HG02588 (cell line): ENCODE results near the gene SCYL3.
"Not testable (repeated sequence)": the region's sequence is repeated elsewhere in the genome, so short reads cannot be mapped to it uniquely, and the experiment has no call there.

ENCODE experiments used
- ATAC-seq: cut with Tn5 transposase; IDR thresholded peaks from one replicate; pipeline ENCODE4 v1.9.1; 2021; ENCODE audit warnings: mild to moderate bottlenecking, moderate library complexity; ENCODE audit not compliant: unreplicated experiment

The SCYL3 gene

GRCh38 chr1:169872906-169873305 is 20.8 kb downstream of the SCYL3 start:
- no peak for ATAC-seq

- ATAC-seq = not testable (repeated sequence)
Observed at GRCh38 chr1:169871988-169872387, 21.7 kb downstream of the SCYL3 start.

- no peak for ATAC-seq
Observed at GRCh38 chr1:169869426-169869825, 24.3 kb downstream of the SCYL3 start.

DNA sequence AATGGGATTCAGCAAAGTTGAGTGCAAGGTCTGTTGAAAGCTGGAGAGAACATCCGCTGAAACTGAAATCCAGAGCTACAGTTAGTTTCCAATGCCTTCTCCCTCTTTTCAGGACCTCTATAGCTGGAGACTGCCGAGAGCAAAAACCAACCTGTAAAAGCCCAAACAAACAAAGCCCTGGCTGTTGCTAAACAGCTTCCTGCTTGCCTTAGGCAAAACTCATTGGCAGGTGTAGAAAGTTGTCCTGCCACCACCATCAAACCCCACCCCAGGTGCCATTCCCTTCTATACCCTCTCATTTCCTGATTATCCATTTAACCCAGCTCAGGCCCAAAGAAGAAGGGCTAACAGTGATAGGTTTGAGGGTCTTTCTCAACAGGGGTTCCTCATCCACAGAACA is 24.7 kb downstream of the SCYL3 start:
- ATAC-seq = no peak

GRCh38 chr1:169867012-169867675 is 26.6 kb downstream of the SCYL3 start:
- no peak for ATAC-seq

GRCh38 chr1:169866577-169866976 is 27.1 kb downstream of the SCYL3 start:
- no peak for ATAC-seq

DNA sequence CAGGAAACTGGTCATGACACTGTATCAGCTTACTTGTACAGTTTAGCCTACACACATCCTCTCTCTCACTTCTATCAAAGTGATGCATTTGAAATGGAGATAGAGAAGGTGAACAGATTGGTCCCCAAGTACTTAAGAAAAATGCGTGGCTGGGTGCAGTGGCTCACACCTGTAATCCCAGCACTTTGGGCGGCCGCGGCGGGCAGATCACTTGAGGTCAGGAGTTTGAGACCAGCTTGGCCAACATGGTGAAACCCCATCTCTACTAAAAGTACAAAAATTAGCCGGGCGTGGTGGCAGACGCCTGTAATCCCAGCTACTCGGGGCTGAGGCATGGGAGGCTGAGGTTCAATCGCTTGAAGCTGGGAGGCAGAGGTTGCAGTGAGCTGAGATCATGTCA is 29.2 kb downstream of the SCYL3 start:
- not testable (repeated sequence) for ATAC-seq

- ATAC-seq = no peak
Observed at GRCh38 chr1:169860750-169861149, 32.9 kb downstream of the SCYL3 start.

DNA sequence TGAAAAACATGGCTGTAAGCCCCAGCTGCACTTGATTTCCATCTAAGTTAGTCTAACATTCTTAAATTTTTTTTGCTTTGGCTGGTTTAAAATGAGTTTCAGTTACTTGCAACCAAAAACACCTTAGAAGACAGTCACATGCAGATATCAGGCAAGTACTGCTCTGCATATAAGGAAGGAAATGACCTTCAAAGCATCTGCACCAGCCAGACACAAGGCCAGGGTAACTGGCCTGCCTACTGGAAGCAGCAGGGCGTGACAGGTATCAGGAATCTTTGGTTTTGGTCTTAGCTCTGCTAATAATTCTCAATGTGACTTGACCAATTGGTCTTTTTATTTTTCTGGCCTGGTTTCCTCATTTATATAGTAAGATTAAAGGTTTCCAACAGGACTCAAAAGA is 33.5 kb downstream of the SCYL3 start:
- no peak for ATAC-seq

GRCh38 chr1:169859001-169859400 is 34.7 kb downstream of the SCYL3 start:
- ATAC-seq = no peak

DNA sequence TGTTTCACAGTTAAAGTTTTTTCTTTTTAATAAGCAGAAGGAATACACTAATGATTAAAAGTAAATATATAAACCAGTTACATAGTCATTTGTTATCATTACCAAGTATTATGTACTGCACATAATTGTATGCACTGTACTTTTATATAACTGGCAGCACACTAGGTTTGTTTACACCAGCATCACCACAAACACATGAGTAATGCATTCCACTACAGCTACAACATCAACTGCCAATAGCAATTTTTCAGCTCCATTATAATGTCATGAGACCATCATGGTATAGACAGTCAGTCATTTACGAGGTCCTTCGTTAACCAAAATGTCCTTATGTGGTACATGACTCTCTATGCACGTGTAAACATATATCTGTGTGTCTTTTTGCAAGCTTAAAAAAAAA is 35.2 kb downstream of the SCYL3 start:
- ATAC-seq = no peak

DNA sequence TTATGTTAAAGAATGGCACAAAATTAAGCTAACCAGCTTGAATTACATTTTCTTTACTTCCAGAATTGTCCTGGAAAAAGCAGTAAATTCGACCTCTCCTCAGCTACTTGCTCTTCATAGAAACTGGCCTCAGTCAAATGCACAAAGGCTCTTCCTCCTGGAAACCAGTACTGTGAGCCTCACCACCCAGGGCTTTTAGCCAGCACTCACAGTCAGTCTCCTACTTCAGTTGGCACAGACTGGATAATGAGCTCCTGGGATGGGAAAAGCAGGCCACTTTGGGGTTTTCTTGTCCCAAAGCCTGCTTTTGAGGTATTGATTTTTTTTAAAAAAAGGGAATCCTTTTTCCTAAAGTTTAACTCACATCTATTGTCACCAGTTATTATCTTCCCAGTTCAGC is 40.4 kb downstream of the SCYL3 start:
- no peak for ATAC-seq

DNA sequence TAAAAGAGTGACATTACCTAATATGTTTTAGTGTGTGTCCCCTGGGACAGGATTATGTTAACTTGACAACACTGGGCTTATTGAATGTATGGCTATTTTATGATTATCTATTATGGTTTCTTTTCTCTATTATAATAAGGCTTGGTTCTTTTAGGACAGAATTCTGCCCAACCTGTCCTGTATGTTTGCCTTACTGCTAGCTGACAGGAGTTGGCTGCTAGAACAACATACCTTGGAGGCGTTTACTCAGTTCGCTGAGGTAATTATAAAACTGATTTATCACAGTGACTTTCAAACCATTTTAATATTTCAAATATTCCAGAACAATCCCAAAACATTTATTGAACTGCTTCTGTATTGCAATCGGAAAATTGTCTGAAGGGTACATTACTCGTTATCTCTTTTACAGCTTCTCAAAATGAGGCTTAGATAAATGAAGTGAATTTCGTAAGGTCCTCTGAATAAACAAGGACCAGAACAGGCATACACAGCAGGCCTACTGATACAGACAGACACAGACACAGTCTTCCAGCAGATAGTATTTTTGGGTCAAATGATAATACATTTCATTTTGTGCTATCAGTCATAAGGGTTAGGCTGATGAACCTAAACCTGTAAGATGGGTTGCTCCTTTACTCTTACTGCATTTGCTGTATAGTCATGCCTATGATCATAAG is 44.2 kb downstream of the SCYL3 start:
- no peak for ATAC-seq

- ATAC-seq = no peak
Observed at GRCh38 chr1:169848456-169848855, 45.2 kb downstream of the SCYL3 start.

GRCh38 chr1:169844941-169845608 is 48.6 kb downstream of the SCYL3 start:
- no peak for ATAC-seq

DNA sequence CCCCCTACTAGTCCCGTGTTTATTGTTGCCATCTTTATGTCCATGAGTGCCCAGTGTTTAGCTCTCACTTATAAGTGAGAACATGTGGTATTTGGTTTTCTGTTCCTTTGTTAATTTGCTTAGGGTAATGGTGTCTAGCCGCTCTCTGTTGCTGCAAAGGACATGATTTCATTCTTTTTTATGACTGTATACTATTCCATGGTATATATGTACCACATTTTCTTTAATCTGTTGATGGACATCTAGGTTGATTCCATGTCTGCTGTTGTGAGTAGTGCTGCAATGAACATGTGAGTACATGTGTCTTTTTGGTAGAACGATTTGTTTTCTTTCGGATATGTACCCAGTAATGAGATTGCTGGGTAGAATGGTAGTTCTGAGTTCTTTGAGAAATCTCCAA is 54.8 kb downstream of the SCYL3 start:
- no peak for ATAC-seq

GRCh38 chr1:169836198-169836597 is 57.5 kb downstream of the SCYL3 start:
- no peak for ATAC-seq

DNA sequence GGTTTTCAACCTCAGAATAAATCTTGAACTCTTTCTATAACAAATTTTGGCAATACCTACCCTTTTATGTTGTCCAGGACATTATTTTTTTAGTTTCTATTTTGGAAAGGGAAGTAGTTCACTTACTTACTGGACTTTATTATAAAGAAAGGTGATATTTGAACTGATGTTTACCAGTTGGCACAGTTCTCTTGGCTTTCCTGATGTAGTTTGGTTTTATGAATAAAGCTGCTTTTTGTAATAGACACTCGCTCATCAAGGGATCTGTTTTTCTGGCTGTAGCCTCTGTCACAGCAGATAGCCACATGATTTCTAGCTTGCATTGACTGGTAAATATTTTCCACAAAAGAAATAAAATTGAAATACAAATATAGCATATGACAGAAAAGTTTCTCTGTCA is 58.0 kb downstream of the SCYL3 start:
- no peak for ATAC-seq

- ATAC-seq = no peak
Observed at GRCh38 chr1:169834869-169835268, 58.8 kb downstream of the SCYL3 start.

GRCh38 chr1:169833179-169833901 is 60.4 kb downstream of the SCYL3 start:
- no peak for ATAC-seq

DNA sequence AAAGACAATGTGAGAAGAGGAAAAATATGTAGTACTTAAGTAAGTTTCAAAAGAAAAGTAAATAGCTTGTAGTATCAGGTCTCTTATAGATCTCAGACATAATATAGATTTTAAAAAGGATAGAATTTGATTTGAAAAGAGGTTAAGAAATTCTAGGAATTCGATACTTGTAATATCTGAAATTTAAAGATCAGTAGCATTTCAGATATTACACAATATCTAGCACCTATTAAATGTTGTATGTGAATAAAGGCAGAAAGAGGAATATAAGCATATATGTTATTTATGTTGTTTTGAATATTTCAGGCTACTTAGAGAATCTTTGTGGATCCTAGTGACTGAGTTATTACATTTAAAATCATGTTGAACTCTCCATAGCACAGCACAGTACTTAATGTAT is 64.0 kb downstream of the SCYL3 start:
- ATAC-seq = no peak

GRCh38 chr1:169824153-169824552 is 69.5 kb downstream of the SCYL3 start:
- ATAC-seq = no peak
